ENCODE data around the gene KLHL26.

Gene KLHL26

DNA sequence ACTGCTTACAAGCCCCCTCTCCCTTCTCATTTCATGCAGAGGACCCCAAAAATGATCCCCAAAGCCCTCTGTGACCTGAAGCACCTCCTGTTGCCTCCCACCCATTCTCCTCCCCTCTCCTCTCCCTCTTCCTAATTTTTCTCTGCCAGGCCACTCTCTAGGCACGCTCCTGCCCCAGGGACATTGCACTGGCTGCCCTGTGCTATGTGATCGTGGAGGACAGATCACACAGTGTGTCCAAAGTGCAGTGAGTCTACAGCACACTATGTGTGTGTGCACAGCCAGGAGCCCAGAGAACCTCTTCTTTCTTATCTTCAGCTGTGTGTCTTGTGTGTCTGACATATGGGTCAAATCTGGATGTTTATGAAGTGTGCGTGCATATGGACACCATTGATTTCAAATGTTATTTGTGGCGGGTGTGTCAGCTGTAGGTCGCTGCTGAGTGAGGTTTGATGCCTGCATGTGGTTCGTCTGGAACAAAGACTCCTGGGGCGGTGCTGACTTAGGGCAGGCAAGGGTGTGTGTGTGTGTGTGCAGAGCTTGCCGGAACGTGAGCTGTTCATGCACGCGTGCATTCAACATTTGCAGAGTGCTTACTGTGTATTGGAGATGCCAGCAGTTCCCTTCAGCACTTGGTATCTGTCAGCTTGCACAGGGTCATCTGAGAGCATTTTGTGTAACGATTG, 2.1 kb upstream of the KLHL26 start:
- no peaks in the 10 kb centered on the region for H3K36me3 ChIP-seq (ENCODE audit: control insufficient read depth, insufficient read depth, low read length)
- H3K9ac ChIP-seq (ENCODE audit: low read length): no peak overlapping the region
- H3K4me1 ChIP-seq (ENCODE audit: control insufficient read depth, insufficient read depth, low read length): peaks cover 29% of the 10 kb centered on the region

GRCh38 chr19:18635831-18636182, 1.0 kb upstream of the KLHL26 start:
- Histone ChIP-seq H3K4me1 (ENCODE audit: control insufficient read depth, insufficient read depth, low read length) (peaks cover 29% of the 10 kb centered on the region), H3K9me3 (ENCODE audit: control insufficient read depth, low read length) (no peaks in the 10 kb centered on the region), H3K4me3 (ENCODE audit: low read length) (no peak overlapping the region), H3K27me3 (ENCODE audit: control insufficient read depth, insufficient read depth, low read length) (no peaks in the 10 kb centered on the region), H3K36me3 (ENCODE audit: control insufficient read depth, insufficient read depth, low read length) (no peaks in the 10 kb centered on the region), H3K9ac (ENCODE audit: low read length) (no peak overlapping the region)

More for the DNA sequence above, 2.1 kb upstream of the KLHL26 start:
- Histone ChIP-seq H3K4me3 (ENCODE audit: low read length) (no peak overlapping the region), H3K9me3 (ENCODE audit: control insufficient read depth, low read length) (no peaks in the 10 kb centered on the region), H3K27me3 (ENCODE audit: control insufficient read depth, insufficient read depth, low read length) (no peaks in the 10 kb centered on the region)

DNA sequence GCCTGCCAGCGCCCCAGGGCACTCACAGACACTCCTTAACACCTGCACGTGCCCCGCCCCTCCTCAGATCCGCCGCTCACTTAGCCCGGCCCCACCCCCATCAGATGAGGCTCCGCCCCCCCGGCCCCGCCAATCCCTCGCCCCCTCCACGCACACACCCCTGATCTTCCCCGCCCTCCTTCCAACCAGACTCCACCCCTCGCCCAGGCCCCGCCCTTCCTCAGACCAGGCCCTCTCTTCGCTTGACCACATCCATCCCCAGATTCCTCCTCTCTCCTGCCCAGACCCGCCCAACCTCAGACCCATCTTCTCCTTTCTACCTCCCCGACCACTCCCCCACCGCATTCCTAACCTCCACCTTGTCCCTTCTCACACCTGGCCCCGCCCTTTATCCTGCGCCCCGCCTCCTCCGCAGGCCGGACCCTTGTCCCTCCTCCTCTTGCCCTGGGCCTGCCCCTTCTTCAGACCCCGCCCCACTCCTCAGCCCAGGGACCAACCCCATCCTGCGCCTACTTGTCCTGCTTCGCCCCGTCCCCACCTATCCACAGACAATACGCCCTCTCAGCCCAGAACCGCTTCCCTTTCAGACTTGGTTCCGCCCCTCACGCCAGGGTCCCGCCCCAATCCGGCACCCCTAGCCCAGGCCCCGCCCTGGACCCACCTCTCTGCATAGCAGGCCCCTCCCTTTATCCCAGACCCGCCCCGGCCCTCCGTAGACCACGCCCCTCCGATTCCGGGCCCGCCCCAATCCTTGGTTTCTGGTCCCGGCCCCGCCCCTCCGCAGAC, 452 bp upstream of the KLHL26 start:
- peaks cover 29% of the 10 kb centered on the region for H3K4me1 ChIP-seq (ENCODE audit: control insufficient read depth, insufficient read depth, low read length)
- H3K9me3 ChIP-seq (ENCODE audit: control insufficient read depth, low read length): no peaks in the 10 kb centered on the region
- no peak overlapping the region for H3K4me3 ChIP-seq (ENCODE audit: low read length)
- peak overlapping the region; percentile 50 for H3K9ac ChIP-seq (ENCODE audit: low read length)
- H3K27me3 ChIP-seq (ENCODE audit: control insufficient read depth, insufficient read depth, low read length): no peaks in the 10 kb centered on the region
- no peaks in the 10 kb centered on the region for H3K36me3 ChIP-seq (ENCODE audit: control insufficient read depth, insufficient read depth, low read length)

- H3K27me3 ChIP-seq (ENCODE audit: control insufficient read depth, insufficient read depth, low read length): no peaks in the 10 kb centered on the region
- no peaks in the 10 kb centered on the region for H3K36me3 ChIP-seq (ENCODE audit: control insufficient read depth, insufficient read depth, low read length)
- peak overlapping the region; percentile 77 for H3K4me3 ChIP-seq (ENCODE audit: low read length)
- peak overlapping the region; percentile 86 for H3K9ac ChIP-seq (ENCODE audit: low read length)
- peaks cover 29% of the 10 kb centered on the region for H3K4me1 ChIP-seq (ENCODE audit: control insufficient read depth, insufficient read depth, low read length)
- H3K9me3 ChIP-seq (ENCODE audit: control insufficient read depth, low read length): no peaks in the 10 kb centered on the region
Measured at GRCh38 chr19:18637673-18638630, 1.1 kb downstream of the KLHL26 start.

DNA sequence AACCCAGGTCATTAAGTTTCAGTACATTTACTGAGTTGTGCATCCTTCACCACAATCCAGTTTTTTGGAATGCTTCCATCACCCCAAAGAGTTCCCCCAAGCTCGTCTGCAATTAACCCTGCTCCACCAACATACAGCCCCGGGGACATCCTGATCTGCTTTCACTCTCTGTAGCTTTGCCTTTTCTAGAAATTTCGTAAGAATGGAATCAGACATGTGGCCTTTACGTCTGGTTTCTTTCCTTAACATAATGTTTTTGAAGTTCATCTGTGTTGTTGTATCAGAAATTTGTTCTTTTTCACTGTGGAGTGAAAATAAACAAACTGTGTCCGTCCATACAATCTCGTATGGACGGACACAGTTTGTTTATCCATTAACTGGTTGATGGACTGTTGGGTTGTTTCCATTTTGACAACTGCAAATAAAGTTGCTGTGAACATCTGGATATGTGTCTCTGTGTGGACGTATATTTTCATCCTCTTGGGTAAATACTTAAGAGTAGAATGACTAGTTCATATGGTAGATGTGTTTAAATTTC, 2.9 kb downstream of the KLHL26 start:
- Histone ChIP-seq H3K9me3 (ENCODE audit: control insufficient read depth, low read length) (no peaks in the 10 kb centered on the region), H3K27me3 (ENCODE audit: control insufficient read depth, insufficient read depth, low read length) (no peaks in the 10 kb centered on the region), H3K4me1 (ENCODE audit: control insufficient read depth, insufficient read depth, low read length) (peaks cover 29% of the 10 kb centered on the region), H3K4me3 (ENCODE audit: low read length) (no peak overlapping the region), H3K36me3 (ENCODE audit: control insufficient read depth, insufficient read depth, low read length) (no peaks in the 10 kb centered on the region), H3K9ac (ENCODE audit: low read length) (no peak overlapping the region)

DNA sequence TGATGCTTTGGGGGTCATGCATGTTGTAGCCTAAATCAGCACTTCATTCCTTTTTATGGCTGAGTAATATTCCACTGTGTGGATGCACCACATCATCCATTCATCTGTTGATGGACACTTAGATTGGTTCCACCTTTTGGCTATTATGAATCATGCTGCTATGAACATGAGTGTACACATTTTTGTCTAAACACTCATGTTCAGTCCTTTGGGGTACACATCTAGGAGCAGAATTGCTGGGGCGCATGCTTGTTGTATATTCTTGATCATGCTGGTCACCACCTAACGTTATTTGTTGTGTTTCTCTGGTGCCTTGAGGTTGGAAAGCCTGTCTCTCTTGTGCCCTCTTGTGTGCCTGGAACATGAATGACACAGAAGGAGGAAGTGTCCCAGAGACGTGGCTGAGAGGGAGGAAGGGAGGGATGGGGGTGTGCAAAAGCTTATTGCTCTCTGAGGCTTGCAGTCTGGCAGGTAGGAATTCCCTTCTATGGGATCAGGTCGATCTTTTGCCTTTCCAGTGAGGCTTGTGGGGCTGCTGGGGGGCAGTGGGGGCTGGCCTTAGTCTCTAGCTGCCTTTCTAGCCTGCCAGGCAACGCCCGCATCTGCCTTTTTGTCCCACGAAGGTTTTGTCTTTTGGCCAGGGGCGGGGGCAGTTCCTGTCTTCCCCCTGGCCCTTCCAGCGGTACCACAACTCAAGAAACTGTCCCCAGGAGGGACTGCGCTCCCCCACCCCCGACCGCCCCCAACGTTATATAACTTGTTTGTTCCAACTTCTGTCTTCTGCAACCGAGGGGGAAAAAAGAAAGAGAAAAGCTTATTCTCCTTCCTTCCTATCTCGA, 7.6 kb downstream of the KLHL26 start:
- H3K27me3 ChIP-seq (ENCODE audit: control insufficient read depth, insufficient read depth, low read length): no peaks in the 10 kb centered on the region
- no peak overlapping the region for H3K4me3 ChIP-seq (ENCODE audit: low read length)
- no peaks in the 10 kb centered on the region for H3K4me1 ChIP-seq (ENCODE audit: control insufficient read depth, insufficient read depth, low read length)
- no peaks in the 10 kb centered on the region for H3K36me3 ChIP-seq (ENCODE audit: control insufficient read depth, insufficient read depth, low read length)
- no peak overlapping the region for H3K9ac ChIP-seq (ENCODE audit: low read length)
- H3K9me3 ChIP-seq (ENCODE audit: control insufficient read depth, low read length): no peaks in the 10 kb centered on the region

DNA sequence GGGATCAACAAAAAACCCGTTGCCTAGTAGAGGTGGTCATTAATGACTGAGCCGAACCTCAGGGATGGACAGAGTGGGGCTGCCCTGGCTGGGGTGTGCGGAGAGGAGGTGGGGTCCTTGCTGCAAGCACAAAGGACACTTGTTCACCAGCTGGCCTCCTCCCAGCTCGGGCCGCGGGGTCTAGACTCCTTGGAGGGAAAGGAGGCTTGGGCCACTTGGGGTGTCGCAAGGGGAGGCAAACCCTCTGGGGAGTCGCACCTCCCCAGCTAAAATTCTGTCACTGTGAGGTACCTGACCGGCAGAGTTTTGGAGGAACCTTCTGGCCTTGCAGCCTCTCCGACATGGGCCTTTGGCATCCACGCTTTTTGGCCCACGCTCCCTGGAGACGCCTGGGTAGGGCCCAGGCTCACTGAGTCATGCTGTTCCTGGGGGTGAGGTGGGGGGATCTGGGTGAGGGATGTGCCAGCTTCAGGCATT, 8.2 kb downstream of the KLHL26 start:
- Histone ChIP-seq H3K4me3 (ENCODE audit: low read length) (no peak overlapping the region), H3K9me3 (ENCODE audit: control insufficient read depth, low read length) (no peaks in the 10 kb centered on the region), H3K4me1 (ENCODE audit: control insufficient read depth, insufficient read depth, low read length) (no peaks in the 10 kb centered on the region), H3K9ac (ENCODE audit: low read length) (no peak overlapping the region), H3K36me3 (ENCODE audit: control insufficient read depth, insufficient read depth, low read length) (no peaks in the 10 kb centered on the region), H3K27me3 (ENCODE audit: control insufficient read depth, insufficient read depth, low read length) (no peaks in the 10 kb centered on the region)

- H3K27me3 ChIP-seq (ENCODE audit: control insufficient read depth, insufficient read depth, low read length): no peaks in the 10 kb centered on the region
- no peak overlapping the region for H3K4me3 ChIP-seq (ENCODE audit: low read length)
- H3K4me1 ChIP-seq (ENCODE audit: control insufficient read depth, insufficient read depth, low read length): no peaks in the 10 kb centered on the region
- no peaks in the 10 kb centered on the region for H3K36me3 ChIP-seq (ENCODE audit: control insufficient read depth, insufficient read depth, low read length)
- no peaks in the 10 kb centered on the region for H3K9me3 ChIP-seq (ENCODE audit: control insufficient read depth, low read length)
- no peak overlapping the region for H3K9ac ChIP-seq (ENCODE audit: low read length)
Measured at GRCh38 chr19:18646535-18647370, 9.9 kb downstream of the KLHL26 start.

GRCh38 chr19:18647371-18647767, 10.5 kb downstream of the KLHL26 start:
- H3K4me3 ChIP-seq (ENCODE audit: low read length): no peak overlapping the region
- H3K9me3 ChIP-seq (ENCODE audit: control insufficient read depth, low read length): no peaks in the 10 kb centered on the region
- H3K9ac ChIP-seq (ENCODE audit: low read length): no peak overlapping the region
- H3K36me3 ChIP-seq (ENCODE audit: control insufficient read depth, insufficient read depth, low read length): no peaks in the 10 kb centered on the region
- no peaks in the 10 kb centered on the region for H3K4me1 ChIP-seq (ENCODE audit: control insufficient read depth, insufficient read depth, low read length)
- H3K27me3 ChIP-seq (ENCODE audit: control insufficient read depth, insufficient read depth, low read length): no peaks in the 10 kb centered on the region

DNA sequence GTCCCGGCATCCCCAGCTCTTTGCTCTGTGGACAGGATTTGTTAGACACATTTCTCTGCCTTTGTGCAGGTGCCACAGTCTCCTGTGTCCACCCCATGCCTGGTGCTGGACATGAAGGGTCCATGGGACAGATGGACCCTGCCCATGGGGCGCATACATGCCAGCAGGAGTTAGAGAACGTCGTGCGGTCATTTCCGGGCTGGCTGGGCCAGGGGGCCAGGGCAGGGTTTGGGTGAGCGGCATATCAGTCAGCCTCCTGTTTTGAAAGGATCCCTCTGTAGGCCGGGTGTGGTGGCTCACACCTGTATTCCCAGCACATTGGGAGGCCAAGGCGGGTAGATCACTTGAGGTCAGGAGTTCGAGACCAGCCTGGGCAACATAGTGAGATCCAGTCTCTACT, 11.0 kb downstream of the KLHL26 start:
- Histone ChIP-seq H3K36me3 (ENCODE audit: control insufficient read depth, insufficient read depth, low read length) (no peaks in the 10 kb centered on the region), H3K4me3 (ENCODE audit: low read length) (no peak overlapping the region), H3K27me3 (ENCODE audit: control insufficient read depth, insufficient read depth, low read length) (no peaks in the 10 kb centered on the region), H3K9ac (ENCODE audit: low read length) (no peak overlapping the region), H3K9me3 (ENCODE audit: control insufficient read depth, low read length) (no peaks in the 10 kb centered on the region), H3K4me1 (ENCODE audit: control insufficient read depth, insufficient read depth, low read length) (no peaks in the 10 kb centered on the region)

All from mucosa of stomach (tissue), 1 donor.